Ishikawa (cell line): ENCODE data around the gene WASHC4.

Source experiments
- CEBPB ChIP-seq: IDR thresholded peaks from 2 replicates; pipeline ENCODE4 v1.6.1; 2012
- CREB1 ChIP-seq: IDR thresholded peaks from 2 replicates; pipeline ENCODE4 v1.6.1; 2012; ENCODE audit warnings: low read depth
- NFIC ChIP-seq: IDR thresholded peaks from 2 replicates; pipeline ENCODE4 v1.6.1; 2012
- RAD21 ChIP-seq: IDR thresholded peaks from 2 replicates; pipeline ENCODE4 v1.6.1; 2012; ENCODE audit warnings: low read depth
- REST ChIP-seq: IDR thresholded peaks from 2 replicates; pipeline ENCODE4 v1.6.1; 2012; ENCODE audit warnings: low read depth, mild to moderate bottlenecking
- YY1 ChIP-seq: IDR thresholded peaks from 2 replicates; pipeline ENCODE4 v1.6.1; 2012; ENCODE audit warnings: low read depth
- TF ChIP-seq, protein P1 (sequence below): IDR thresholded peaks from 2 replicates; pipeline ENCODE4 v1.6.1; 2012

DNA sequence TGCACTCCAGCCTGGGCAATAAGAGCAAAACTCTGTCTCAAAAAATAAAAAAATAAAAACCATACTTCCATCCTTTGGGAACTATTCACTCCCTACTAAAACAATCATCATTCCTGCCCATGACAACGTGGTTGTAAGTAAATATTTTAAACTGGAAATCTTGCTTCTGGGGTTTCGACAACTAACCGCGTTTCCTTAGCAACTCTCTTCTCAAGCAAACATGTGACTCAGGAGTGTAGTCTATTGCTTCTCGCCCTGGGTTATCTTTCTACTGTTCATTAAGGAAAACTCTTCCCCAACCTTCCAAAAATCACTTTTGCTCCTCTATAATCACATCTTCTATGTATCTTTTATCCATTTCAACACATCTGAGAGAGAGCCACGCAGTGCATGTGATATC, 106.6 kb downstream of the WASHC4 start:
- TF ChIP-seq CREB1 (no peak), NFIC (no peak), REST (no peak), YY1 (no peak), CEBPB (no peak), RAD21 (no peak)
- TF ChIP-seq, protein P1, sequence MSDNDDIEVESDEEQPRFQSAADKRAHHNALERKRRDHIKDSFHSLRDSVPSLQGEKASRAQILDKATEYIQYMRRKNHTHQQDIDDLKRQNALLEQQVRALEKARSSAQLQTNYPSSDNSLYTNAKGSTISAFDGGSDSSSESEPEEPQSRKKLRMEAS = no peak
